GM19099 (cell line): Measurements from ENCODE around the gene SLFN11.

Source experiments
- POLR2A ChIP-seq: IDR thresholded peaks from 3 replicates; pipeline ENCODE4 v1.6.1; 2011; ENCODE audit warnings: low read depth; ENCODE audit not compliant: insufficient read length; ENCODE audit errors: extremely low read depth

The SLFN11 gene, protein sequence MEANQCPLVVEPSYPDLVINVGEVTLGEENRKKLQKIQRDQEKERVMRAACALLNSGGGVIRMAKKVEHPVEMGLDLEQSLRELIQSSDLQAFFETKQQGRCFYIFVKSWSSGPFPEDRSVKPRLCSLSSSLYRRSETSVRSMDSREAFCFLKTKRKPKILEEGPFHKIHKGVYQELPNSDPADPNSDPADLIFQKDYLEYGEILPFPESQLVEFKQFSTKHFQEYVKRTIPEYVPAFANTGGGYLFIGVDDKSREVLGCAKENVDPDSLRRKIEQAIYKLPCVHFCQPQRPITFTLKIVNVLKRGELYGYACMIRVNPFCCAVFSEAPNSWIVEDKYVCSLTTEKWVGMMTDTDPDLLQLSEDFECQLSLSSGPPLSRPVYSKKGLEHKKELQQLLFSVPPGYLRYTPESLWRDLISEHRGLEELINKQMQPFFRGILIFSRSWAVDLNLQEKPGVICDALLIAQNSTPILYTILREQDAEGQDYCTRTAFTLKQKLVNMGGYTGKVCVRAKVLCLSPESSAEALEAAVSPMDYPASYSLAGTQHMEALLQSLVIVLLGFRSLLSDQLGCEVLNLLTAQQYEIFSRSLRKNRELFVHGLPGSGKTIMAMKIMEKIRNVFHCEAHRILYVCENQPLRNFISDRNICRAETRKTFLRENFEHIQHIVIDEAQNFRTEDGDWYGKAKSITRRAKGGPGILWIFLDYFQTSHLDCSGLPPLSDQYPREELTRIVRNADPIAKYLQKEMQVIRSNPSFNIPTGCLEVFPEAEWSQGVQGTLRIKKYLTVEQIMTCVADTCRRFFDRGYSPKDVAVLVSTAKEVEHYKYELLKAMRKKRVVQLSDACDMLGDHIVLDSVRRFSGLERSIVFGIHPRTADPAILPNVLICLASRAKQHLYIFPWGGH

DNA sequence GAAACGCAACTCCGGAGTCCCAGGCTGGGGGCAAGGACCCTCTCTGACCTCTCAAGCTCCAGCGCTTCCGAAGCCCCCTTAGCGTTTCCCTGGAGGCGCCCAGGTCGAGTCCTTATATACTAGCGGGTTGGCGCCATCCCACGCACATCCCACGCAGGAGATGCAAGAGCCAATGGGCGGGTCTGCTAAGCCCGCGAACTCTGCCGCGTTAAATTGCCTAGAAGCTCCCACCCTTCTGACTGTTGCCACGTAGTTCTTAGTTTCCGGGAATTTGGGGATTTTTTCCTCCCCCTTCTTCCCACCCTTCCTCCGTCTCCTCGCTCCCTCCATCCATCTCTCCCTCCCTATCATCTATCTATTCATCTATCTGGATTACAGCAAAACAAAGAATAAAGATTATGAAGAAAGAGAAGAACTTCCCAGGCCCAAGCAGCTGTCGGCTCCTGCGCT is at the start of gene SLFN11:
Gene SLFN11 (minus strand): TSS at position 88 of the 450 bp plus-strand sequence. CDS start 9,814 bp downstream, outside the sequence.
- peak; percentile 93 for TF ChIP-seq POLR2A

DNA sequence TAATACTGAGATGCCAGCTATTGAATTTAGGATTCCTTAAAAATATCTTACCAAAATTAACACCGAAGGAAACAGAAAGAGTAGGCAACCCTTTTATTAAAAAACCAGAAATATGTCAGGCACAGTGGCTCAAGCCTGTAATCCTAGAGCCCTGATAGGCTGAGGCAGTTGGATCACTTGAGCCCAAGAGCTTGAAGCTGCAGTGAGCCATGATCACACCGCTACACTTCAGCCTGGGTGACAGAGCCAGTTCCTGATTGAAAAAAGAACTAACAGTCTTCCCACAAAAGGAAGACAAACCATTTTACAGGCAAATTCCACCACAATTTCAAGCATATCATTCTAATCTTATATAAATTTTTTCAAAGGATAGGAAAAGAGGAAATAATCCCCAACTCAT is 43.2 kb upstream of the SLFN11 start:
- no peak for TF ChIP-seq POLR2A

DNA sequence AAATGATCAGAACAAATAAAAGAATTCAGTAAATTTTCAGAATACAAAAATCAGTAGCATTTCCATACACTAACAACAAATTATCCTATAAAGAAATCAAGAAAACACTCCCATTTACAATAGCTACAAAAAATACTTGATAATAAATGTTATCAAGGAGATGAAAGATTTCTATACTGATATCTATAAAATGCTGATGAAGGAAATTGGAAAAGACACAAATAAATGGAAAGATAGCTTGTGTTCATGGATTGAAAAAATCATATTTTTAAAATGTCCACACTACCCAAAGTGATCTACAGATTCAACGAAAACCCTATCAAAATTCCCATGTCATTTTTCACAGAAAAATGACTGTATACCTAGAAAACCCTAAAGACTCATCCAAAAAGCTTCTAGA is 40.8 kb upstream of the SLFN11 start:
- TF ChIP-seq POLR2A, result no peak

DNA sequence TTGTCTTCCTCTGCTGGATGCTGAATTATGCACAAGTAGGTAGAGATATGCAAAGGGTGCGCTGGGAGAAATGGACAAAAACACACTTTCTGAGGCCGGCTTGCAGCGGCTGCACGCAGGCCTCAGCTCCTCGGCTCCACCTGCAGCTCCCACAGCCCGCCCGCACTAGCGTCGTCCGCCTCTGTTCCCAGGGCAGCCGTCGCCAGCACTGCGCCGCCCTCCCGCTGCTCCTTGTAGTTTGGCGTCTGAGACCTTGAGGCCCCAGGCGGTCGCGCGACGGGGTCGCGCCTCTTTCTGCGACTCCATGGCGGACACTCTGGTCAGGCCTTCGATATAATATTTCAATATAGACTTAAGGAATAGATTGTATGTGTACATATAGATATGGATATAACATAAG is 34.1 kb upstream of the SLFN11 start:
- TF ChIP-seq POLR2A, result no peak

DNA sequence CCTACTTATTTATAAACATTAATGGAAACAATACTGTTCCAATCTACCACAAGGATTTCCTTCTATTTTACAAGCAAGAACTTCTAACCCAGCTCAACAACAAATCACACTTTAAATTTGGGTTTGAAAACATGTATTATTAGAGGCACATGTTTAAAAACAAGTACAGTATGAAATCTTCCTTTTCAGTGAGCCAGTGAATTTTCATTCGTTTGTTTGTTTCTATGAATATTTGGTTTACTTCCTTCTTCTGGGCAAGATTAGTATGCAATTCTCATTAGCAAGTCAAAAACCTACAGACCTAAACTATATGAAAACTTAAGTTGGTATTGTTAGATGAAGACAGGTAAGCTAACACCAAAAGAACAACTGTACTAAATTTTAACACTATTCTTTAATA is 33.1 kb upstream of the SLFN11 start:
- no peak for TF ChIP-seq POLR2A

DNA sequence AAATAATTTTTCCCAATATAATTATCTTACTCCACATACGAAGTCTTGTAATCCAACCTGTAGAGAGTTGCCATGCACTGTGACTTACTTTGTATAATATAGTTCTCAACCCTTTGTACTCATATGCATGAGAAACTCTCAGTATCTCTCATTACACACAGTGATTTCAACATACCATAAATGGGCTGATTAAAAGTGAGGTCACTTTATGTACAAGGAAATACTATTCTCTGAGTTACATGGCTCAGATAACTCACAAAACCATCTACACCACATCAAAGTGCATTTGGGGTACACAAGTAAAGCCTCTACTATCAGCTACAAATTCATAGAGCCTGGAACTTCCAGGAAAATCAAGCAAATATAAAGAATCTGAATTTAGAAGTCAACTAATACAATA is 30.9 kb upstream of the SLFN11 start:
- no peak for TF ChIP-seq POLR2A

DNA sequence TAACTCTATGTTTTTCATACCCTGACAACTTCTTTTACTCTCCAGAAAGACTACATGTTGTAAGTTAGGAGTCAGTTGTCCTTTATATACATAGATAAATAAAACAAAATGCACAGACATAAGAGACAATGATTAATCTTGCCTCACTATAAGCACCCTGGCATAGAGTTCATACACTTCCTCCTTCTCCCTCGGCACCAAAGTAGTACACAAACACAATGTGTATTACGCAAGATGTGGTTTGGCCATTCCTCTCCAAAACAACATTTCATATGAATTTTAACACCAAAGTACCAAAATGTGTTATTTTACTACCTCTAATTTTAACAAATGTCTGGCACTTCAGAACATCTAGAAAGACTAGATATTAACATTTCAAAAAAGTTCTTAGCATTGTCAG is 17.2 kb upstream of the SLFN11 start:
- no peak for TF ChIP-seq POLR2A

DNA sequence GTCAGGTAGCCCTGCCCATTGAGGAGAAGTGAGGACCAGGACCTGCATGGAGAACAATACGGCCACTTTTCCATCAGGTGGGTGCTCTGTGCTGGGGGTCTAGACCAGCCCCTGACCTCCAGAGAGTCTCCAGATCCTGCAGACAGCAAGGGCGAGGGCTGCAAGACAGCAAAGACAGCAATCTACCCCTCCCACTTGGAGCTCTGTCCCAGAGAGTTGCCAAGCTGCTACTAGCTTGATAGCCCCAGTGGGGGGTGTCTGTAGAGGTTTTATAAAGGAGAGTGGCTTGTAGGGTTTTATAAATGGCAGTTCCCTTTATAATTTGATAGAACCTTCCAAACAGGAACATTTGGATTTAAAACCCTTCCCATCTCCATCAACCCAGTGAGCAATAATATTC is 16.7 kb upstream of the SLFN11 start:
- no peak for TF ChIP-seq POLR2A

DNA sequence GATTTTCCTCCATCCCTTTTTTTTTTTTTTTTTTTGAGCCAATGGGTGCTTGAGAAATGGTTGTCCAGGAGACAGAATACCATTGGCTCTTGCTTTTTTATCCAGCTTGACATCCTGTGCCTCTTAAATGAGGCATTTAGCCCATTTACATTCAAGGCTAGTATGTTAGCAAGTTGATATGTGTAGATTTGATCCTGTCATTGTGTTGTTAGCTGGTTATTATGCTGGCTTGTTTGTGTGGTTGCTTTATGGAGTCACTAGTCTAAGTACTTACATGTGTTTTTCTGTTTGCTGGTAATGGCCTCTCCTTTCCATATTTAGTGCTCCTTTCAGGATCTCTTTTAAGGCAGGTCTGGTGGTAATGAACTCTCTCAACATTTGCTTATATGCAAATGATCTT is 14.1 kb upstream of the SLFN11 start:
- no peak for TF ChIP-seq POLR2A

DNA sequence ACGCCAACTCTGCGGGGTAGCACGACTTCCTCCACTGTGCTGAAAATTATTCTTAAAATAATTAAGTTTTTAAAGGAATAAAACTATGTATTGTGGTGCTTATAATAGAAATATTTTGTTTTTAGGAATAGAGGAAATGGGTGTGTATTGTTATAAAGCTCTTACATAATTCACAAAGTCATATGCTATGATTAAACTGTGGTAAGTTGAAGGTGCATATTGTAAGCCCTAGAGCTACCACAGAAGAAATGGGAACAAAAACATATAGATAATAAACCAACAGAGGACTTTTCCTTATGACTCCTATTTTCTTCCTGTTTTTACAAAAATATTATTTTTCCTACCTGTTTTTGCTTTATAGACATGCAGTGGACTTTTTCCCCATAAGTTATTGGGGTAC is 4.3 kb upstream of the SLFN11 start:
- TF ChIP-seq POLR2A, result no peak

DNA sequence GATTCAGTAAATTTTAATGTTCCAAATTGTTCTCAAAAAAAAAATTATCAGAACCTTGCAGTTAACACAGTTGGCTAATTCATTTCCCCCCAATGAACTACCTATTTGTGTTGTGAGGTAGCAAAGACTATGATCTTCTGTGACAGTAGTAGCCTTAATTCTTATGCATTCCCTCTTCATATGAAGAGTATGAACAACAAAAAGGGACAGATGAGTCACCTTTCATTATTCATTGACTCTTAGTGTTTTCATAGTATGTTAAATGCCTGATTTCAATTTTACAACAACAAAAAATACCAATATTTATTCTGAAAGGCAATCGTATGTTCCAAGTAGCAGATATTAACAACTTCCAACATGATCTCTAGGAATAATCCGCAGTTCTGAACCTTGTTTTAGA is 3.6 kb upstream of the SLFN11 start:
- no peak for TF ChIP-seq POLR2A

DNA sequence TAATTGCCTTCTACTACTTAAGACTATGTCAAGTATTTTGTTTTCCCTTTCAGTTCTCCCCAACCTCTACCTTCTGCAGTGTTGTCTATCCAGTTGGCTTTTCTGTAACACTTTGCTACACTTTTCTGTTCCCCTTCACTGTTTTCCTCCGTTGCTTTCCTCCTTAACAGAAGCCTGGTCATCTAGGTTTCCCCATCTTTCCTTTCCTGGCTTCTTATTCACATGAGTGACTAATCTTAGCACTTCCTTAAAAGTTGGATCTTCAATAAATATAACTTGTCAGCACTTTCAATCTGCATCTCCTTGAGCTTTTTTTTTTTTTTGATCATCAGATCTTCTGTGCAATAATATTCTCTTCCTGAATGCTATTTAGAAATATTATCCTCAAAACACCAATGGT is 2.8 kb upstream of the SLFN11 start:
- TF ChIP-seq POLR2A, result no peak

DNA sequence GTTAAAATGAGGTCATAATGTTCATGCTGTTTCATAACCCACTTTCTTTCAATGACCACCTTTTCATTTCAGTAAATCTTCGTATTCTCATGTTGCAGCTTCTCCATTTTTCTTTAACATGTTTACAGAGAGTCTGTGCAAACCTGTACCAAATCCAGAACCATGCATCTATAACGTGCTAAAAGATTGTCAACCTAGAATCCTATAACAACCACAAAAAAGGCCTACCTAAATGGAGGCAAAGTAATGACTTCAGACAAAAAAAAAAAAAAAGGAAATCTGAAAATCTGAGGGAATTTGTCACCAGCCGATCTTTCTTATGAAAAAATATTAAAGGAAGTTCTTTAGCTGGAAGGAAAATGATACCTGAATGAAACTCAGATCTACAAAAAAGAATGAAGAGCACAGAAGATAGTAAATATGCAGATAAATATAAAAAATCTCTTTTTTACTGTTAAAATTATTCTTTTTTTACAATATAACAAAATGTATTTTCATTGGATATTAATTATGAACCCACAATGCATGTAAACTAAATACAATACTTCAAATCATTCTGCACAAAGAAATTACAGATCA is 1.4 kb upstream of the SLFN11 start:
- TF ChIP-seq POLR2A, result no peak

DNA sequence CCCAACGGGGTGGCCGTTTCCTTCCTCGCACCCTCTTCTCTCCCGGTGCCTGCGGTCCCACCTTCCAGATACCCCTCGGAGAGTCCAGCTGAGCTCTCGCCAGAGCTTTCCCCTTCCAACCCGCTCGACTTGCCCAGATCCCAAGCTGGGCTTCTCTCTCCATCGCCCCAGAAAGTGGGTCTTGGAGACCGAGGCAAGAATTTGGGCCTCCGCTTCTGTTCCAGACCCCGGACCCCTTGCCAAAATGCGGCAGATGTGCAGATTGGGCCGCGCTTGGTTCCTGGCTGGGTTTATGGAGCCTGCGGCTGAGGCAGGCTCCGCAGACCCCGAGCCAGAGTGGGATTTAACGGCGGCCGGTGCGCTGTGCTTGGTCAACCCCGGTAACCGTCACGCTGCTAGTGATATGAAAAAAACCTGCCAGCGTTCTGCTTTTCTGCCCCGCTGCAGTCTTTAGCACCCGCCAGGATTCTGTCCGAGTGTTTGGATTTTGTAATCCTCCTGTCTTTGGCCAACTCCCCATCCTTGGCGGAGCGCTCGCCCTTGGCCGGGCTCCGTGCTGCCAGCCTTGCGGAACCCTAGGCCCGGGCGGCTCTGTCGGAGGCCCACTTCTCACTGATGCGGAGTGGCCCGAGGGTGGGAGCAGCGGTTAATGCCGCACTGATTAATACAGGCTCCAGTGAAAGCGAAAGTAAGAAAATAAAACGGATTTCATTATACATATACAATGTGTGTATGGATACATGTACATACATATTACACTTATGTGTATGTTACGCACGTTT is 754 bp upstream of the SLFN11 start:
- peak; percentile 42 for TF ChIP-seq POLR2A

DNA sequence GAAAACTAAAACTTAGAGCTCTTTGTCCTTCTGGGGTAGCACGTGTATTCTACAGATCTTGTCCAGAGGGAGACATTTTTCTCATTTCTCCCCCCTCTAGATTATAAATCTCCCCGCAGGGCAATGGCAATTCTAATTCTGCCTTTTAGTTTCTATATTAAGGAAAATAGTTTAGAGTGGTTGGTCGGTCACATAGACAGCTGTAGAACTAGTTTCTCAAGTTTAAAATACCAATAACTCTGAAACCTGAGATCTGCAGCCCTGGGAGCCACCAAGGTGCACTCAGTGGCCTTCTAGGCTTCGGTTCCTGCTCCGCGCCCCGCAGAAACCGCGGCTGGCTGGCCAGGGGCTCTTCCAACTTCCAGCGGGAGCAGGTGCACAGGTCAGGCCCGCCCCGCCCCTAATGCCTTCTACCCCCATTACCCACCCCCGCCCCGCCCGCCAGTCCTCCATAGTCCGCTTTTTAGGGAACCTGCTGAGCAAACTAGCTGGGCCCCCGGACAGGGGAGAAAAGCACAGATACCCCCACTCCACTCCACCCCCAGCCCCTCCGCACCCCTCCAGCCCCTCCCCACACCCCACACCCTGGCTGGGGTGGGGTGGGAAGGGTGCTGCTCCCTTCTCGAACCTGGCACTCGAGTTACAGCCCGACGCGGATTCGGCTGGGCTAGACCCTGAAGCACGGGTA is 431 bp downstream of the SLFN11 start:
- TF ChIP-seq POLR2A, result no peak

DNA sequence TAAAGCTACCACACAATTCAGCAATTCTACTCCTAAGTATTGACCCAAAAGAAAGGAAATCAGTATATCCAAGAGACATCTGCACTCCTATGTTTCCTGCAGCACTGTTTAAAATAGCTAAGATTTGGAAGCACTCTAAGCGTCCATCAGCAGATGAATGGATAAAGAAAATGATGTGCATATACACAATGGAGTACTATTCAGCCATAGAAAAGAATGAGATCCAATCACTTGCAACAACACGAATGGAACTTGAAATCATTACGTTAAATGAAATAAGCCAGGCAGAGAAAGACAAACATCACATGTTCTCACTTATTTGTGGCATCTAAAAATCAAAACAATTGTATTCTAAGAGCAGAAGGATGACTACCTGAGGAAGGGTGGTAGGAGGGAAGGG is 1.5 kb downstream of the SLFN11 start:
- no peak for TF ChIP-seq POLR2A
